Measurements from ENCODE around the gene HADHA. TPM values are rescaled to one million over a fixed set of nuclear protein-coding genes. Genes with fewer than 3 reads are reported as not detected.

HADHA gene
- total and polyA plus RNA-seq, 2 donors (not counting 3 experiments of a cell fraction or from before 2014, with no cell fraction given) = 79.4 to 158 TPM

GRCh38 chr2:26196683-26197418 lies 47.6 kb downstream of the HADHA start:
- Histone ChIP-seq H3K9me3 (replicated peaks; ENCODE audit: control insufficient read depth, insufficient read depth, low read length) (no peaks in the 10 kb centered on the region), H3K4me2 (ENCODE audit: insufficient read depth, low read length) (no peak overlapping the region), H3K4me1 (ENCODE audit: control insufficient read depth, extremely low read depth, insufficient read depth, low read length) (no peaks in the 10 kb centered on the region), H4K20me1 (replicated peaks; ENCODE audit: control insufficient read depth, extremely low read depth, insufficient read depth, low read length) (no peaks in the 10 kb centered on the region), H3K36me3 (ENCODE audit: control insufficient read depth in 2 of 2, extremely low read depth in 1 of 2, insufficient read depth in 2 of 2, low read length in 2 of 2) (peaks cover 26 to 32% of the 10 kb centered on the region in 2 experiments), H3K27ac (ENCODE audit: insufficient read depth, low read depth, low read length) (no peak overlapping the region), H3K4me3 (replicated peaks in 1 of 3; ENCODE audit: insufficient read depth in 1 of 3, low read depth in 1 of 3, low read length in 3 of 3) (no peak overlapping the region), H3K9me1 (replicated peaks; ENCODE audit: control insufficient read depth, extremely low read depth, insufficient read depth, low read length) (no peaks in the 10 kb centered on the region), H3K79me2 (ENCODE audit: control insufficient read depth, insufficient read depth, low read length) (no peaks in the 10 kb centered on the region), H2AFZ (ENCODE audit: low read depth, low read length) (no peak overlapping the region), H3K9ac (replicated peaks; ENCODE audit: extremely low read depth, insufficient read depth, low read length) (no peak overlapping the region), H3K27me3 (ENCODE audit: control insufficient read depth in 2 of 2, insufficient read depth in 2 of 2, low read length in 2 of 2) (no peaks in the 10 kb centered on the region)
- BruUV-seq (replicated peaks) = no TSS peak
- CTCF ChIA-PET = interaction anchor here (0.9 kb wide), 1 partner anchor 12 kb away, joined by 3 read pairs; no protein-coding TSS in a partner anchor
- dilution Hi-C loops (cut with MboI; ENCODE audit: extremely low pct_ligation_motif_present, low sequenced_read_pairs) = no loop called here
- intact Hi-C loops (cut with micrococcal nuclease) = no loop called here
- peak; percentile 36 for DNase-seq (ENCODE audit: low read depth, low spot score)
- TF ChIP-seq MAX (IDR thresholded peaks at IDR 0.05; ENCODE audit: insufficient read depth, insufficient read length) (no peak), POLR2AphosphoS5 (IDR thresholded peaks at IDR 0.05; ENCODE audit: insufficient read depth, low read depth, low read length) (no peak), FOS (IDR thresholded peaks at IDR 0.05; ENCODE audit: borderline replicate concordance, insufficient read depth, low read length) (no peak), POLR2A (IDR thresholded peaks at IDR 0.05; ENCODE audit: low read depth, low read length) (no peak), MYC (IDR thresholded peaks at IDR 0.05; ENCODE audit: low read depth, low read length) (no peak), EZH2 (IDR thresholded peaks at IDR 0.05; ENCODE audit: borderline replicate concordance, low read depth, low read length, severe bottlenecking) (no peak), JUN (IDR thresholded peaks at IDR 0.05; ENCODE audit: borderline replicate concordance, insufficient read depth, insufficient read length, low read depth) (no peak), CTCF (IDR thresholded peaks at IDR 0.05; ENCODE audit: extremely low read depth in 1 of 2, insufficient read depth in 1 of 2, low read depth in 1 of 2, low read length in 2 of 2) (no peak), GATA2 (IDR thresholded peaks at IDR 0.05; ENCODE audit: insufficient read depth, insufficient read length, low read depth, low read length) (no peak)
- POLR2A ChIA-PET = no interaction called here
- peak; percentile 40 for FAIRE-seq
